Gastrocnemius medialis (tissue), 4 donors: Measurements from ENCODE around the gene MED12L.

Experiments
- CTCF ChIP-seq, 5 experiments: fragments of 450-650 bp in 3 of 5; fragments of 200-600 bp in 2 of 5; sonication (generic) in 2 of 5; IDR thresholded peaks in 4 of 5; conservative IDR thresholded peaks in 1 of 5; 1 replicate in 4 of 5; 2 replicates in 1 of 5; pipeline ENCODE4 v1.5.1; 2016 to 2019; ENCODE audit warnings: antibody characterized with exemption in 5 of 5, mild to moderate bottlenecking in 3 of 5, moderate library complexity in 3 of 5
- POLR2A ChIP-seq, 2 donors: fragments of 450-650 bp; IDR thresholded peaks; one replicate each; pipeline ENCODE4 v1.6.1; 2017; ENCODE audit warnings: antibody characterized with exemption in 2 of 2, mild to moderate bottlenecking in 2 of 2, moderate library complexity in 2 of 2

- TF ChIP-seq CTCF (IDR thresholded peaks at IDR 0.05 in 4 of 5, conservative IDR thresholded peaks at IDR 0.05 in 1 of 5): no peak
- no peak for TF ChIP-seq POLR2A (IDR thresholded peaks at IDR 0.05)
Observed at GRCh38 chr3:151315136-151315535, 229.7 kb downstream of the MED12L start.
